HCT116 (cell line): ENCODE data around the gene RACK1. TPM values are rescaled to one million over a fixed set of nuclear protein-coding genes. Genes with fewer than 3 reads are reported as not detected.
A peak's percentile ranks its signal among the peaks of the same experiment; 100 is the strongest.

Experiments used
- ATAC-seq: fragments of 200-7000 bp; cut with Tn5 transposase; 2 replicates; pipeline ENCODE4 v1.9.1; 2020; ENCODE audit warnings: mild to moderate bottlenecking, moderate library complexity
- BruUV-seq: library from RNA; stranded (reverse); fragments of 400-500 nt; replicated peaks from 2 replicates; lab custom pipeline; 2021; lab: Mats Ljungman, UMichigan
- CTCF ChIA-PET: fragments of 300-600 bp; sonication (Branson Sonifier 250); formaldehyde crosslinking; loops from one replicate; lab custom pipeline; 2021; ENCODE audit warnings: antibody characterized with exemption; lab: Charles Lee
- POLR2A ChIA-PET: fragments of 300-600, 350-600 bp; sonication (Branson Sonifier 250); formaldehyde crosslinking; loops from one replicate; lab custom pipeline; 2021; ENCODE audit warnings: antibody characterized with exemption; lab: Charles Lee
- RAD21 ChIA-PET, 2 experiments: fragments of 300-600 bp; sonication (Branson Sonifier 250); formaldehyde crosslinking; loops; one replicate each; lab custom pipeline; 2023; ENCODE audit warnings: low total read pairs in 2 of 2; ENCODE audit not compliant: uncharacterized antibody in 2 of 2, unreplicated experiment in 2 of 2, low non-redundant PET in 1 of 2; lab: Charles Lee
- DNase-seq: peaks from one replicate; pipeline ENCODE4 v3.0.0-alpha.2; 2010; ENCODE audit warnings: low read depth, low spot score
- H2AFZ ChIP-seq: fragments of 200-600 bp; shearing (Covaris generic), sonication (generic); 2 replicates; pipeline ENCODE4 v1.6.1; 2017; ENCODE audit warnings: low read depth, mixed run types, mixed read lengths, antibody characterized with exemption, low read length; ENCODE audit not compliant: poor library complexity, severe bottlenecking
- H3K27ac ChIP-seq: 2 replicates; pipeline ENCODE4 v1.5.1; 2012; ENCODE audit warnings: low read depth, low read length
- H3K27me3 ChIP-seq: fragments of 200-600 bp; sonication (generic); 2 replicates; pipeline ENCODE4 v1.6.1; 2016; ENCODE audit warnings: mixed run types, low read length, mixed read lengths; ENCODE audit not compliant: insufficient read depth
- H3K36me3 ChIP-seq, 2 experiments: fragments of 200-500 bp in 1 of 2; fragments of 200-600 bp in 1 of 2; sonication (Bioruptor generic) in 1 of 2; sonication (generic) in 1 of 2; 2 replicates each; pipeline versions ENCODE4 v1.5.1 to v1.6.1; 2014 to 2016; ENCODE audit warnings: low read length in 2 of 2, inconsistent platforms in 1 of 2, mixed read lengths in 1 of 2, mixed run types in 1 of 2; ENCODE audit not compliant: insufficient read depth in 2 of 2, control insufficient read depth in 1 of 2
- H3K4me1 ChIP-seq, 2 experiments: fragments of 200-600 bp in 1 of 2; sonication (generic) in 1 of 2; 2 replicates each; pipeline versions ENCODE4 v1.5.1 to v1.6.1; 2012 to 2017; ENCODE audit warnings: low read length in 2 of 2, inconsistent platforms in 1 of 2, mild to moderate bottlenecking in 1 of 2, mixed read lengths in 1 of 2, mixed run types in 1 of 2, moderate library complexity in 1 of 2; ENCODE audit not compliant: insufficient read depth in 2 of 2, control insufficient read depth in 1 of 2
- H3K4me2 ChIP-seq: fragments of 200-600 bp; sonication (generic); 2 replicates; pipeline ENCODE4 v1.6.1; 2017; ENCODE audit warnings: mixed run types, low read length, mixed read lengths
- H3K4me3 ChIP-seq, 2 experiments: fragments of 200-600 bp in 1 of 2; sonication (generic) in 1 of 2; replicated peaks in 1 of 2; 2 replicates each; pipeline ENCODE4 v1.5.1; 2011 to 2016; ENCODE audit warnings: low read length in 2 of 2, control low read depth in 1 of 2, low read depth in 1 of 2, mild to moderate bottlenecking in 1 of 2, mixed read lengths in 1 of 2, mixed run types in 1 of 2
- H3K79me2 ChIP-seq: fragments of 200-600 bp; sonication (generic); 2 replicates; pipeline ENCODE4 v1.6.1; 2017; ENCODE audit warnings: mild to moderate bottlenecking, mixed run types, low read length, moderate library complexity, mixed read lengths; ENCODE audit not compliant: insufficient read depth
- H3K9ac ChIP-seq: fragments of 200-600 bp; sonication (generic); 2 replicates; pipeline ENCODE4 v1.6.1; 2016; ENCODE audit warnings: low read length, mixed read lengths
- H3K9me2 ChIP-seq: fragments of 200-600 bp; sonication (generic), shearing (Covaris generic); 2 replicates; pipeline ENCODE4 v1.6.1; 2017; ENCODE audit warnings: mixed run types, mild to moderate bottlenecking, moderate library complexity; ENCODE audit not compliant: insufficient read depth
- H3K9me3 ChIP-seq, 2 experiments: fragments of 200-500 bp in 1 of 2; fragments of 200-600 bp in 1 of 2; sonication (Bioruptor generic) in 1 of 2; sonication (generic) in 1 of 2; 2 replicates each; pipeline ENCODE4 v1.6.1; 2014 to 2017; ENCODE audit warnings: low read length in 2 of 2, mixed read lengths in 2 of 2, inconsistent platforms in 1 of 2, low read depth in 1 of 2, mild to moderate bottlenecking in 1 of 2, mixed run types in 1 of 2, moderate library complexity in 1 of 2; ENCODE audit not compliant: control insufficient read depth in 1 of 2, insufficient read depth in 1 of 2
- H4K20me1 ChIP-seq: fragments of 200-600 bp; sonication (generic), shearing (Covaris generic); 2 replicates; pipeline ENCODE4 v1.6.1; 2017; ENCODE audit warnings: mixed run types, mild to moderate bottlenecking, moderate library complexity; ENCODE audit not compliant: insufficient read depth
- ATF3 ChIP-seq: IDR thresholded peaks from 2 replicates; pipeline ENCODE4 v1.6.1; 2012
- CBX3 ChIP-seq: IDR thresholded peaks from 2 replicates; pipeline ENCODE4 v1.6.1; 2012; ENCODE audit warnings: low read depth
- ELF1 ChIP-seq: IDR thresholded peaks from 2 replicates; pipeline ENCODE4 v1.6.1; 2012; ENCODE audit warnings: low read depth, borderline replicate concordance
- EZH2 ChIP-seq: fragments of 200-600 bp; sonication (generic); IDR thresholded peaks from 2 replicates; pipeline ENCODE4 v1.6.1; 2017; ENCODE audit warnings: antibody characterized with exemption, mixed run types
- JUND ChIP-seq: IDR thresholded peaks from 2 replicates; pipeline ENCODE4 v1.6.1; 2012
- POLR2A ChIP-seq: IDR thresholded peaks from 2 replicates; pipeline ENCODE4 v1.7.0; 2011; ENCODE audit warnings: borderline replicate concordance; ENCODE audit not compliant: insufficient read depth, insufficient read length; ENCODE audit errors: extremely low read depth
- POLR2AphosphoS5 ChIP-seq: IDR thresholded peaks from 2 replicates; pipeline ENCODE4 v1.6.1; 2011; ENCODE audit warnings: mild to moderate bottlenecking, low read depth, low read length, moderate library complexity
- RAD21 ChIP-seq: IDR thresholded peaks from 2 replicates; pipeline ENCODE4 v1.6.1; 2012; ENCODE audit warnings: low read depth, mild to moderate bottlenecking
- REST ChIP-seq: IDR thresholded peaks from 2 replicates; pipeline ENCODE4 v1.6.1; 2012; ENCODE audit warnings: low read depth
- SIN3A ChIP-seq: IDR thresholded peaks from 2 replicates; pipeline ENCODE4 v1.6.1; 2012; ENCODE audit warnings: low read depth
- YY1 ChIP-seq: IDR thresholded peaks from 2 replicates; pipeline ENCODE4 v1.6.1; 2011; ENCODE audit warnings: low read length, low read depth, moderate library complexity, mild to moderate bottlenecking; ENCODE audit not compliant: insufficient replicate concordance; ENCODE audit errors: extremely low read depth
- ZBTB33 ChIP-seq: IDR thresholded peaks from 2 replicates; pipeline ENCODE4 v1.6.1; 2011; ENCODE audit warnings: mild to moderate bottlenecking, low read length, moderate library complexity; ENCODE audit not compliant: insufficient replicate concordance; ENCODE audit errors: extremely low read depth
- ZNF274 ChIP-seq: fragments of 200-500 bp; sonication (Bioruptor generic); IDR thresholded peaks from 2 replicates; pipeline ENCODE4 v1.6.1; 2014; ENCODE audit warnings: mild to moderate bottlenecking, low read depth, low read length, inconsistent platforms
- intact Hi-C: fragments of 100-400 bp; cut with micrococcal nuclease; formaldehyde crosslinking; loops from 2 replicates; pipeline ENCODE4 v1.10.0; 2022
- total RNA-seq: library from RNA; stranded (reverse); gene quantifications from one replicate; pipeline ENCODE4 v1.2.1, GENCODE V29; 2021; ENCODE audit not compliant: unreplicated experiment
- TF ChIP-seq, protein P1 (sequence below), 3 experiments: fragments of 200-600 bp in 1 of 3; sonication (generic) in 1 of 3; IDR thresholded peaks in 2 of 3; conservative IDR thresholded peaks in 1 of 3; 2 replicates each; pipeline ENCODE4 v1.5.1; 2012 to 2017; ENCODE audit warnings: low read depth in 2 of 3, low read length in 2 of 3, antibody characterized with exemption in 1 of 3, borderline replicate concordance in 1 of 3, control low read depth in 1 of 3, mild to moderate bottlenecking in 1 of 3, mixed read lengths in 1 of 3, mixed run types in 1 of 3, moderate library complexity in 1 of 3; ENCODE audit not compliant: insufficient read depth in 1 of 3
- TF ChIP-seq, protein P2 (sequence below): IDR thresholded peaks from 2 replicates; pipeline ENCODE4 v1.6.1; 2012

RACK1 gene
- total RNA-seq, 1 experiment from 2014 or later, result 2,432 TPM

GRCh38 chr5:181223058-181223728, 20.5 kb downstream of the RACK1 start, which contains the start of gene TRIM41 (continued):
- TF ChIP-seq, protein P1, sequence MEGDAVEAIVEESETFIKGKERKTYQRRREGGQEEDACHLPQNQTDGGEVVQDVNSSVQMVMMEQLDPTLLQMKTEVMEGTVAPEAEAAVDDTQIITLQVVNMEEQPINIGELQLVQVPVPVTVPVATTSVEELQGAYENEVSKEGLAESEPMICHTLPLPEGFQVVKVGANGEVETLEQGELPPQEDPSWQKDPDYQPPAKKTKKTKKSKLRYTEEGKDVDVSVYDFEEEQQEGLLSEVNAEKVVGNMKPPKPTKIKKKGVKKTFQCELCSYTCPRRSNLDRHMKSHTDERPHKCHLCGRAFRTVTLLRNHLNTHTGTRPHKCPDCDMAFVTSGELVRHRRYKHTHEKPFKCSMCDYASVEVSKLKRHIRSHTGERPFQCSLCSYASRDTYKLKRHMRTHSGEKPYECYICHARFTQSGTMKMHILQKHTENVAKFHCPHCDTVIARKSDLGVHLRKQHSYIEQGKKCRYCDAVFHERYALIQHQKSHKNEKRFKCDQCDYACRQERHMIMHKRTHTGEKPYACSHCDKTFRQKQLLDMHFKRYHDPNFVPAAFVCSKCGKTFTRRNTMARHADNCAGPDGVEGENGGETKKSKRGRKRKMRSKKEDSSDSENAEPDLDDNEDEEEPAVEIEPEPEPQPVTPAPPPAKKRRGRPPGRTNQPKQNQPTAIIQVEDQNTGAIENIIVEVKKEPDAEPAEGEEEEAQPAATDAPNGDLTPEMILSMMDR (IDR thresholded peaks at IDR 0.05 in 2 of 3, conservative IDR thresholded peaks at IDR 0.05 in 1 of 3; ENCODE audit: borderline replicate concordance in 1 of 3, insufficient read depth in 1 of 3, low read depth in 2 of 3, low read length in 2 of 3), result 0 out of 6 replicates have a peak, but pooled peaks of 1 of the 3 experiments have one; percentile 8
- TF ChIP-seq JUND, result no peak
- no peak for TF ChIP-seq SIN3A
- TF ChIP-seq ATF3, result no peak
- TF ChIP-seq POLR2A, result peak; percentile 52

- peaks cover 22 to 47% of the 10 kb centered on the region in 2 experiments for H3K4me1 ChIP-seq
- RAD21 ChIA-PET, result interaction anchor here in 1 of 2 experiments (0.5 kb wide), 1 partner anchor 1012 kb away, joined by 4 read pairs; no protein-coding TSS in a partner anchor
- peak; percentile 7 for ATAC-seq
- peaks cover 34% of the 10 kb centered on the region for H3K79me2 ChIP-seq
- CTCF ChIA-PET, result interaction anchor here (0.9 kb wide), 1 partner anchor 34 kb away, joined by 3 read pairs; no protein-coding TSS in a partner anchor
- peak overlapping the region; percentile 94 to 100 for H3K4me3 ChIP-seq
- H3K36me3 ChIP-seq, result peaks cover 4 to 5% of the 10 kb centered on the region in 2 experiments; a peak in 2 of 4 replicates
- H2AFZ ChIP-seq, result peak overlapping the region; percentile 79
- no peak for DNase-seq
- no peaks in the 10 kb centered on the region for H3K27me3 ChIP-seq
- no peaks in the 10 kb centered on the region for H3K9me3 ChIP-seq
- peak overlapping the region; percentile 88 for H3K9ac ChIP-seq
- H3K4me2 ChIP-seq, result peak overlapping the region; percentile 100
- H3K9me2 ChIP-seq, result no peaks in the 10 kb centered on the region
- intact Hi-C loops, result loop anchor here (1.0 to 5.0 kb wide), 4 partner anchors 16 to 50 kb away; no protein-coding TSS in a partner anchor
- peak overlapping the region; percentile 92 for H3K27ac ChIP-seq
- no peaks in the 10 kb centered on the region for H4K20me1 ChIP-seq
- POLR2A ChIA-PET, result interaction anchor here (1.0 to 2.8 kb wide), 6 partner anchors 15 to 49 kb away, joined by 3 to 22 read pairs (median 4); partner anchors contain the start of gene TRIM7
- BruUV-seq, result TSS peak; percentile 78
- TF ChIP-seq JUND (no peak), ZNF274 (no peak), REST (no peak), ZBTB33 (no peak), POLR2AphosphoS5 (no peak), POLR2A (no peak), CBX3 (no peak), RAD21 (no peak), YY1 (no peak), ELF1 (no peak), EZH2 (no peak)
- TF ChIP-seq, protein P2, sequence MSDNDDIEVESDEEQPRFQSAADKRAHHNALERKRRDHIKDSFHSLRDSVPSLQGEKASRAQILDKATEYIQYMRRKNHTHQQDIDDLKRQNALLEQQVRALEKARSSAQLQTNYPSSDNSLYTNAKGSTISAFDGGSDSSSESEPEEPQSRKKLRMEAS, result no peak
These were observed 21.1 kb downstream of the RACK1 start for GRCh38 chr5:181222630-181223057.
